Measurements from ENCODE around the gene SMCO1.
A peak's percentile ranks its signal among the peaks of the same experiment; 100 is the strongest.
"Not testable (repeated sequence)": the region's sequence is repeated elsewhere in the genome, so short reads cannot be mapped to it uniquely, and the experiment has no call there.

Gene SMCO1

GRCh38 chr3:196514913-196515621 lies at the start of gene SMCO1:
SMCO1 (minus strand) TSS chr3:196515346; CDS start chr3:196515209, 137 bp downstream.
- Histone ChIP-seq H3K27ac (no peak within 1 kb of the TSS), H3K4me3 (no peak within 1 kb of the TSS)

GRCh38 chr3:196563721-196564225 lies 48.6 kb upstream of the SMCO1 start:
- H3K4me3 ChIP-seq: no peak overlapping the region
- H3K27ac ChIP-seq: peak overlapping the region in 10 of 21 experiments; percentile 11 to 75 (median 61)

- no peak overlapping the region for H3K4me3 ChIP-seq
- no peak overlapping the region for H3K27ac ChIP-seq
Observed at GRCh38 chr3:196559826-196560225, 44.7 kb upstream of the SMCO1 start.

- Histone ChIP-seq H3K4me3 (no peak overlapping the region), H3K27ac (peak overlapping the region in 4 of 21 experiments; percentile 23 to 61 (median 31))
Observed at GRCh38 chr3:196558476-196558875, 43.3 kb upstream of the SMCO1 start.

- Histone ChIP-seq H3K4me3 (no peak overlapping the region), H3K27ac (peak overlapping the region in 2 of 21 experiments; percentile 16 to 20)
Observed at GRCh38 chr3:196557236-196557635, 42.1 kb upstream of the SMCO1 start.

- Histone ChIP-seq H3K4me3 (no peak overlapping the region), H3K27ac (no peak overlapping the region)
Observed at GRCh38 chr3:196555295-196555694, 40.1 kb upstream of the SMCO1 start.

- Histone ChIP-seq H3K27ac (no peak overlapping the region), H3K4me3 (no peak overlapping the region)
Observed at GRCh38 chr3:196554205-196554604, 39.1 kb upstream of the SMCO1 start.

GRCh38 chr3:196553551-196553950 lies 38.4 kb upstream of the SMCO1 start:
- Histone ChIP-seq H3K27ac (no peak overlapping the region), H3K4me3 (no peak overlapping the region)

- Histone ChIP-seq H3K4me3 (no peak overlapping the region), H3K27ac (no peak overlapping the region)
Observed at GRCh38 chr3:196552253-196552652, 37.1 kb upstream of the SMCO1 start.

GRCh38 chr3:196550172-196550571 lies 35.0 kb upstream of the SMCO1 start:
- not testable (repeated sequence) for H3K4me3 ChIP-seq, H3K27ac ChIP-seq

- not testable (repeated sequence) for H3K27ac ChIP-seq, H3K4me3 ChIP-seq
Observed at GRCh38 chr3:196549312-196549711, 34.2 kb upstream of the SMCO1 start.

- no peak overlapping the region for H3K27ac ChIP-seq
- no peak overlapping the region for H3K4me3 ChIP-seq
Observed at GRCh38 chr3:196547067-196547466, 31.9 kb upstream of the SMCO1 start.

GRCh38 chr3:196546537-196546936 lies 31.4 kb upstream of the SMCO1 start:
- no peak overlapping the region for H3K4me3 ChIP-seq
- no peak overlapping the region for H3K27ac ChIP-seq

- no peak overlapping the region for H3K27ac ChIP-seq
- no peak overlapping the region for H3K4me3 ChIP-seq
Observed at GRCh38 chr3:196544491-196544992, 29.4 kb upstream of the SMCO1 start.

GRCh38 chr3:196541684-196542445 lies 26.7 kb upstream of the SMCO1 start:
- no peak overlapping the region for H3K27ac ChIP-seq

GRCh38 chr3:196537319-196537984 lies 22.3 kb upstream of the SMCO1 start:
- Histone ChIP-seq H3K4me3 (no peak overlapping the region), H3K27ac (peak overlapping the region in 8 of 21 experiments; percentile 1 to 62 (median 46))

More at GRCh38 chr3:196541684-196542445, 26.7 kb upstream of the SMCO1 start:
- no peak overlapping the region for H3K4me3 ChIP-seq

GRCh38 chr3:196533260-196533681 lies 18.1 kb upstream of the SMCO1 start:
- H3K4me3 ChIP-seq: no peak overlapping the region

GRCh38 chr3:196531418-196531817 lies 16.3 kb upstream of the SMCO1 start:
- Histone ChIP-seq H3K27ac (no peak overlapping the region), H3K4me3 (no peak overlapping the region)

More at GRCh38 chr3:196533260-196533681, 18.1 kb upstream of the SMCO1 start:
- no peak overlapping the region for H3K27ac ChIP-seq

GRCh38 chr3:196528639-196529233 lies 13.6 kb upstream of the SMCO1 start:
- H3K4me3 ChIP-seq: peak overlapping the region; percentile 22 to 49 (median 33)
- H3K27ac ChIP-seq: peak overlapping the region in 16 of 21 experiments; percentile 9 to 86 (median 73)

GRCh38 chr3:196525141-196525540 lies 10.0 kb upstream of the SMCO1 start:
- H3K4me3 ChIP-seq: no peak overlapping the region
- H3K27ac ChIP-seq: no peak overlapping the region
